HCT116 (cell line): ENCODE data around the gene FXYD1. TPM values are rescaled to one million over a fixed set of nuclear protein-coding genes. Genes with fewer than 3 reads are reported as not detected.

Experiments
- CBX3 ChIP-seq: IDR thresholded peaks from 2 replicates; pipeline ENCODE4 v1.6.1; 2012; ENCODE audit warnings: low read depth
- CEBPB ChIP-seq: IDR thresholded peaks from 2 replicates; pipeline ENCODE4 v1.6.1; 2012; ENCODE audit warnings: low read depth
- ELF1 ChIP-seq: IDR thresholded peaks from 2 replicates; pipeline ENCODE4 v1.6.1; 2012; ENCODE audit warnings: low read depth, borderline replicate concordance
- EZH2 ChIP-seq: fragments of 200-600 bp; sonication (generic); IDR thresholded peaks from 2 replicates; pipeline ENCODE4 v1.6.1; 2017; ENCODE audit warnings: antibody characterized with exemption, mixed run types
- RAD21 ChIP-seq: IDR thresholded peaks from 2 replicates; pipeline ENCODE4 v1.6.1; 2012; ENCODE audit warnings: low read depth, mild to moderate bottlenecking
- REST ChIP-seq: IDR thresholded peaks from 2 replicates; pipeline ENCODE4 v1.6.1; 2012; ENCODE audit warnings: low read depth
- TCF7L2 ChIP-seq: IDR thresholded peaks from 2 replicates; pipeline ENCODE4 v1.7.0; 2011; ENCODE audit warnings: borderline replicate concordance, inconsistent platforms; ENCODE audit not compliant: insufficient read depth, insufficient read length; ENCODE audit errors: extremely low read depth
- total RNA-seq: library from RNA; stranded (reverse); gene quantifications from one replicate; pipeline ENCODE4 v1.2.1, GENCODE V29; 2021; ENCODE audit not compliant: unreplicated experiment
- TF ChIP-seq, protein P1 (sequence below), 3 experiments: fragments of 200-600 bp in 1 of 3; sonication (generic) in 1 of 3; IDR thresholded peaks in 2 of 3; conservative IDR thresholded peaks in 1 of 3; 2 replicates each; pipeline ENCODE4 v1.5.1; 2012 to 2017; ENCODE audit warnings: low read depth in 2 of 3, low read length in 2 of 3, antibody characterized with exemption in 1 of 3, borderline replicate concordance in 1 of 3, control low read depth in 1 of 3, mild to moderate bottlenecking in 1 of 3, mixed read lengths in 1 of 3, mixed run types in 1 of 3, moderate library complexity in 1 of 3; ENCODE audit not compliant: insufficient read depth in 1 of 3
- TF ChIP-seq, protein P2 (sequence below): IDR thresholded peaks from 2 replicates; pipeline ENCODE4 v1.6.1; 2012

The FXYD1 gene
- total RNA-seq, 1 experiment from 2014 or later, result 7.8 TPM

GRCh38 chr19:35166100-35167063, 27.8 kb downstream of the FXYD1 start (continued):
- TF ChIP-seq REST, result no peak
- no peak for TF ChIP-seq RAD21
- TF ChIP-seq CBX3, result no peak
- no peak for TF ChIP-seq EZH2
- TF ChIP-seq, protein P1, sequence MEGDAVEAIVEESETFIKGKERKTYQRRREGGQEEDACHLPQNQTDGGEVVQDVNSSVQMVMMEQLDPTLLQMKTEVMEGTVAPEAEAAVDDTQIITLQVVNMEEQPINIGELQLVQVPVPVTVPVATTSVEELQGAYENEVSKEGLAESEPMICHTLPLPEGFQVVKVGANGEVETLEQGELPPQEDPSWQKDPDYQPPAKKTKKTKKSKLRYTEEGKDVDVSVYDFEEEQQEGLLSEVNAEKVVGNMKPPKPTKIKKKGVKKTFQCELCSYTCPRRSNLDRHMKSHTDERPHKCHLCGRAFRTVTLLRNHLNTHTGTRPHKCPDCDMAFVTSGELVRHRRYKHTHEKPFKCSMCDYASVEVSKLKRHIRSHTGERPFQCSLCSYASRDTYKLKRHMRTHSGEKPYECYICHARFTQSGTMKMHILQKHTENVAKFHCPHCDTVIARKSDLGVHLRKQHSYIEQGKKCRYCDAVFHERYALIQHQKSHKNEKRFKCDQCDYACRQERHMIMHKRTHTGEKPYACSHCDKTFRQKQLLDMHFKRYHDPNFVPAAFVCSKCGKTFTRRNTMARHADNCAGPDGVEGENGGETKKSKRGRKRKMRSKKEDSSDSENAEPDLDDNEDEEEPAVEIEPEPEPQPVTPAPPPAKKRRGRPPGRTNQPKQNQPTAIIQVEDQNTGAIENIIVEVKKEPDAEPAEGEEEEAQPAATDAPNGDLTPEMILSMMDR (IDR thresholded peaks at IDR 0.05 in 2 of 3, conservative IDR thresholded peaks at IDR 0.05 in 1 of 3; ENCODE audit: borderline replicate concordance in 1 of 3, insufficient read depth in 1 of 3, low read depth in 2 of 3, low read length in 2 of 3), result no peak
- TF ChIP-seq ELF1, result no peak
- no peak for TF ChIP-seq TCF7L2
- TF ChIP-seq, protein P2, sequence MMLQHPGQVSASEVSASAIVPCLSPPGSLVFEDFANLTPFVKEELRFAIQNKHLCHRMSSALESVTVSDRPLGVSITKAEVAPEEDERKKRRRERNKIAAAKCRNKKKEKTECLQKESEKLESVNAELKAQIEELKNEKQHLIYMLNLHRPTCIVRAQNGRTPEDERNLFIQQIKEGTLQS, result no peak
- no peak for TF ChIP-seq CEBPB
